Right cardiac atrium (tissue), 5 donors: ENCODE data around the gene PTCD2. TPM values are rescaled to one million over a fixed set of nuclear protein-coding genes. Genes with fewer than 3 reads are reported as not detected.

Experiments used
- ATAC-seq, 2 donors: fragments of 200-7000 bp; cut with Tn5 transposase; one replicate each; pipeline versions ENCODE4 v1.8.0 to v1.9.1; 2020; ENCODE audit warnings: moderate library complexity in 2 of 2, mild to moderate bottlenecking in 1 of 2
- DNase-seq, 3 donors: peaks; one replicate each; pipeline ENCODE4 v3.0.0-alpha.2; 2020
- H3K27ac ChIP-seq: one replicate; pipeline ENCODE4 v1.5.1; 2013; ENCODE audit warnings: mild to moderate bottlenecking, low read length, control low read depth, moderate library complexity
- H3K27me3 ChIP-seq: one replicate; pipeline ENCODE4 v1.6.1; 2013; ENCODE audit not compliant: control insufficient read depth, insufficient read depth
- H3K4me1 ChIP-seq: one replicate; pipeline ENCODE4 v1.6.1; 2013; ENCODE audit warnings: low read length; ENCODE audit not compliant: control insufficient read depth, insufficient read depth
- H3K4me3 ChIP-seq: one replicate; pipeline ENCODE4 v1.5.1; 2013; ENCODE audit warnings: low read length, control low read depth
- H3K9me3 ChIP-seq: one replicate; pipeline ENCODE4 v1.6.1; 2013; ENCODE audit warnings: low read length; ENCODE audit not compliant: control insufficient read depth
- WGBS: extraction: QIAGEN DNeasy Blood & Tissue Kit; methylation state at CpG from one replicate; pipeline ENCODE4 v1.1.7; 2013; 5-methylcytosine and 5-hydroxymethylcytosine counted together
- intact Hi-C, 4 donors: fragments of 100-400 bp; cut with DNase I; formaldehyde crosslinking; loops; one replicate each; pipeline versions ENCODE4 v1.11.0 to v1.14.0; 2022 to 2023
- long read RNA-seq, 4 donors: library from polyadenylated mRNA; unstranded; transcript quantifications; one replicate each; pipeline ENCODE4 v2.0.0, GENCODE V29; 2020 to 2021
- polyA plus RNA-seq: library from polyadenylated mRNA; stranded (reverse); fragments of 200-250 nt; gene quantifications from one replicate; pipeline ENCODE4 v1.2.3, GENCODE V29; 2013
- total RNA-seq, 4 donors: library from RNA; stranded (reverse); fragmentation: NEBNext Ultra II Directional; extraction: Animal tissue kit (Norgen Biotek cat#: 25700); gene quantifications; one replicate each; pipeline ENCODE4 v1.2.1, GENCODE V29; 2021
- donor health status: healthy with polysubstance abuse.
- donor health status: DM: no; HTN: yes; CAD: no.
- donor health status: DM: no; HTN: no; CAD: no.
- donor health status: DM: no; HTN: yes; CAD: no; lungs with severe emphysema.
- donor health status: DM: yes; HTN: yes; CAD: no.

PTCD2 gene
- total RNA-seq (10 to 100 TPM; 10.1 to 14.0 (median 12.7) TPM), polyA plus RNA-seq (6.9 TPM)
- long read RNA-seq, donor 1, full-length matches to known transcripts = 17 of 20 reads
- long read RNA-seq, donor 1, partial matches to known transcripts = 1 of 20 reads
- long read RNA-seq, donor 1, other reads (novel, unspliced or antisense) = 2 of 20 reads
- long read RNA-seq, donor 2, full-length matches to known transcripts = 9 of 9 reads
- long read RNA-seq, donor 2, partial matches to known transcripts = 0 of 9 reads
- long read RNA-seq, donor 2, other reads (novel, unspliced or antisense) = 0 of 9 reads
- long read RNA-seq, donor 3, full-length matches to known transcripts = 38 of 47 reads
- long read RNA-seq, donor 3, partial matches to known transcripts = 2 of 47 reads
- long read RNA-seq, donor 3, other reads (novel, unspliced or antisense) = 7 of 47 reads
- long read RNA-seq, donor 4, full-length matches to known transcripts = 6 of 6 reads
- long read RNA-seq, donor 4, partial matches to known transcripts = 0 of 6 reads
- long read RNA-seq, donor 4, other reads (novel, unspliced or antisense) = 0 of 6 reads

- Histone ChIP-seq H3K27ac (peak within 1 kb of the TSS; percentile 94), H3K27me3 (no peaks in the 10 kb centered on the region), H3K9me3 (no peaks in the 10 kb centered on the region), H3K4me1 (no peaks in the 10 kb centered on the region), H3K4me3 (peak within 1 kb of the TSS; percentile 82)
- under 1% methylated on average over 40 of the region's 40 CpGs for WGBS
- DNase-seq (peak; percentile 97 to 98 (median 97)), ATAC-seq (peak; percentile 100)
- intact Hi-C loops = no loop called here
Measured at GRCh38 chr5:72319976-72320752, at the start of gene PTCD2, which contains the start of gene MRPS27. TSS of gene PTCD2 (plus strand) at chr5:72320373. CDS start at chr5:72320383, 10 bp downstream. TSS of gene MRPS27 (minus strand) at chr5:72320240. CDS start at chr5:72320221, 19 bp downstream.

GRCh38 chr5:72271702-72272101 is 48.5 kb upstream of the PTCD2 start:
- WGBS = 66% methylated on average over 3 of the region's 3 CpGs
- no peak for ATAC-seq
- intact Hi-C loops = no loop called here

GRCh38 chr5:72272398-72272797 is 47.8 kb upstream of the PTCD2 start:
- intact Hi-C loops = no loop called here
- no peaks in the 10 kb centered on the region for H3K9me3 ChIP-seq
- H3K27me3 ChIP-seq = no peaks in the 10 kb centered on the region
- no peak overlapping the region for H3K4me3 ChIP-seq
- no peak for DNase-seq
- no peaks in the 10 kb centered on the region for H3K4me1 ChIP-seq
- ATAC-seq = no peak
- no peak overlapping the region for H3K27ac ChIP-seq
- WGBS = 57% methylated on average over 4 of the region's 4 CpGs

More at GRCh38 chr5:72271702-72272101, 48.5 kb upstream of the PTCD2 start:
- Histone ChIP-seq H3K4me1 (no peaks in the 10 kb centered on the region), H3K27me3 (no peaks in the 10 kb centered on the region), H3K4me3 (no peak overlapping the region), H3K27ac (no peak overlapping the region), H3K9me3 (no peaks in the 10 kb centered on the region)
- DNase-seq = no peak

- 96% methylated on average over 7 of the region's 7 CpGs for WGBS
- H3K27ac ChIP-seq = no peak overlapping the region
- no peak overlapping the region for H3K4me3 ChIP-seq
- no peaks in the 10 kb centered on the region for H3K9me3 ChIP-seq
- intact Hi-C loops = no loop called here
- no peak for DNase-seq
- H3K4me1 ChIP-seq = no peaks in the 10 kb centered on the region
- H3K27me3 ChIP-seq = no peaks in the 10 kb centered on the region
- ATAC-seq = no peak
Measured at GRCh38 chr5:72273547-72273946, 46.6 kb upstream of the PTCD2 start.

GRCh38 chr5:72276219-72276752 is 43.9 kb upstream of the PTCD2 start:
- no peak for ATAC-seq
- DNase-seq = no peak
- Histone ChIP-seq H3K9me3 (no peaks in the 10 kb centered on the region), H3K4me1 (no peaks in the 10 kb centered on the region), H3K27ac (no peak overlapping the region), H3K27me3 (no peaks in the 10 kb centered on the region), H3K4me3 (no peak overlapping the region)
- WGBS = 99% methylated on average over 3 of the region's 3 CpGs
- intact Hi-C loops = no loop called here

GRCh38 chr5:72280581-72281069 is 39.5 kb upstream of the PTCD2 start:
- DNase-seq = no peak
- 32% methylated on average over 2 of the region's 2 CpGs for WGBS
- Histone ChIP-seq H3K27ac (peak overlapping the region; percentile 39), H3K4me3 (no peak overlapping the region), H3K4me1 (peaks cover 6% of the 10 kb centered on the region), H3K27me3 (no peaks in the 10 kb centered on the region), H3K9me3 (no peaks in the 10 kb centered on the region)
- ATAC-seq = peak; percentile 58 to 66
- intact Hi-C loops = no loop called here

- Histone ChIP-seq H3K9me3 (no peaks in the 10 kb centered on the region), H3K4me3 (no peak overlapping the region), H3K4me1 (peaks cover 6% of the 10 kb centered on the region), H3K27me3 (no peaks in the 10 kb centered on the region), H3K27ac (no peak overlapping the region)
- intact Hi-C loops = no loop called here
- DNase-seq (no peak), ATAC-seq (peak; percentile 34 to 42)
- whole genome bisulfite sequencing = 66% methylated on average over 1 of the region's 1 CpG
Measured at GRCh38 chr5:72281430-72281763, 38.8 kb upstream of the PTCD2 start.

GRCh38 chr5:72281764-72282499 is 38.2 kb upstream of the PTCD2 start:
- no peaks in the 10 kb centered on the region for H3K27me3 ChIP-seq
- intact Hi-C loops = no loop called here
- no peak overlapping the region for H3K4me3 ChIP-seq
- 66% methylated on average over 3 of the region's 3 CpGs for WGBS
- no peaks in the 10 kb centered on the region for H3K9me3 ChIP-seq
- no peak overlapping the region for H3K27ac ChIP-seq
- ATAC-seq (peak; percentile 56 to 61), DNase-seq (no peak)
- peaks cover 6% of the 10 kb centered on the region for H3K4me1 ChIP-seq

- WGBS = 61% methylated on average over 2 of the region's 2 CpGs
- Histone ChIP-seq H3K4me3 (no peak overlapping the region), H3K27me3 (no peaks in the 10 kb centered on the region), H3K27ac (no peak overlapping the region), H3K9me3 (no peaks in the 10 kb centered on the region), H3K4me1 (peaks cover 6% of the 10 kb centered on the region)
- ATAC-seq (no peak), DNase-seq (no peak)
- intact Hi-C loops = no loop called here
Measured at GRCh38 chr5:72282878-72283277, 37.3 kb upstream of the PTCD2 start.

GRCh38 chr5:72283358-72283757 is 36.8 kb upstream of the PTCD2 start:
- Histone ChIP-seq H3K27me3 (no peaks in the 10 kb centered on the region), H3K4me3 (no peak overlapping the region), H3K4me1 (peaks cover 6% of the 10 kb centered on the region), H3K27ac (peak overlapping the region; percentile 62), H3K9me3 (no peaks in the 10 kb centered on the region)
- DNase-seq (peak in 1 of 3 donors; percentile 33), ATAC-seq (peak; percentile 39 to 49)
- intact Hi-C loops = no loop called here
- 56% methylated on average over 2 of the region's 2 CpGs for WGBS
